PC-3 (cell line): ENCODE measurements around the gene INPP5F.

Experiments used
- CTCF ChIP-seq: fragments of 300-600 bp; sonication (generic); conservative IDR thresholded peaks from 2 replicates; pipeline ENCODE4 v1.5.1; 2017; ENCODE audit warnings: antibody characterized with exemption, low read depth, mild to moderate bottlenecking, low read length
- EZH2 ChIP-seq: fragments of 300-600 bp; sonication (generic); IDR thresholded peaks from one replicate; pipeline ENCODE4 v1.6.1; 2017; ENCODE audit warnings: antibody characterized with exemption, mild to moderate bottlenecking, low read length; ENCODE audit not compliant: unreplicated experiment
- EZH2phosphoT487 ChIP-seq: fragments of 300-600 bp; sonication (generic); IDR thresholded peaks from 2 replicates; pipeline ENCODE4 v1.6.1; 2018; ENCODE audit warnings: mild to moderate bottlenecking, antibody characterized with exemption, low read length, borderline replicate concordance

- TF ChIP-seq CTCF (no peak), EZH2phosphoT487 (no peak), EZH2 (no peak)
Observed at GRCh38 chr10:119834188-119834587, 108.3 kb downstream of the INPP5F start.
